Activated CD8-positive, alpha-beta memory T cell treated with anti-CD3 and anti-CD28 coated beads for 1 hour (primary cell): ENCODE data around the gene SHISA6.

Experiments used
- DNase-seq, 2 donors: peaks; one replicate each; pipeline ENCODE4 v3.0.0-alpha.2; 2020; ENCODE audit warnings: low read depth in 1 of 2; ENCODE audit errors: extremely low read depth in 1 of 2

Gene SHISA6

DNA sequence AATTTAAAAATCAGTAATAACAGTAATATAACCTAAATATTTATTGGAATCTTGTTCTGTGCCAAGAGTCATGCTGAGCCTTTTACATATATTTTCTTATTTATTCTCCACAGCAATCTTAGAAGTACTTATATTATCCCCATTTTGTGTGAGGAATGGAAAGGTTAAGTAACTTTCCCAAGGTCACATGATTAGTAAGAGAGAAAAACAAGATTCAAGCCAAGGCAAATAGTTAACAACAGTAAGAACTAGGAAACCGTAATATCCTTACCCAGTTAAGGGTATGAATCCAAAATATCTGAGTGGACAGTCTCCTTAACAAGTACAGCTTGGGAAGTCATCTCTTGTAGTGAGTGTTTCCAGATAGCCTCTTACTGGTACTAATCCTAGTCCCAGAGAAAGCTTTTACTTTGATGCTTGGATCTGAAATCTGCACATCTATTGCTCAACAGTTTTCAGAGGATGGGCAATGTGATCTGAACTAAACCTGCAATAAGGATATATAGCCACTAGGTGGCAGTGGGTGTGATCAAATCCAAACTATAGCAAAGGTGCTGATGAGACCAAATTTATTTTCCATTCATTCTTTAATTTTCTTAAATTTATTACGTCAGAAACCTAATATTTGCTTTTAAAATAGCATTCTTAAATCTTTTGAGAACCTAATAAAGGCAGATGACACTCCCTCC, 23.3 kb downstream of the SHISA6 start:
- DNase-seq: no peak

DNA sequence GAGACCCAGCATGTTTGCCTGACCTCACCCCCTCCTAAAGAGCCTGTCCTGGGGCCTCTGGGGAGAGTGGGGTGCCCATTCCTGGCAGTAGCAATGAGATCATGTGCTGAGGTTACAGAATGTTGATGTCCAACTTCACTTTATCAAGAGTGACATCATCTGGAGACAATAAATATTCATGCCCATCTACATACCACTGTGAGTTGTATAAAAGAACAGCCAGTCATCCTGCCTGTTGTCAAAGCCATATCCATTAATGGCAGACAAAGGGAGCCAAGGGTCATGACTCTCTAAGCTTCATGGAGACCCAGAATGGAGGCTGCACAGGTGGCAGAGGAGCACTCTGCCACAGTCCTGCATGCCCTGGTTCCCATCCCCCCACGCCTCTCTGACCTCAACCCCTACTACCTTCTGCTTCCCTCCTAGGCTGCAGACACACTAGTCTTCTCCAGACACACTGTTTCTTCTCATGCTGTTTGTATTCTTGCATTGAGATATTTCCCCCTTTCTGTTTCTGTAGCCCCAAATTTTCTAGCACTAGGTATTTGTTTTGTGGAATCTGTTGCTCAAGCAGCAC, 27.1 kb downstream of the SHISA6 start:
- DNase-seq: no peak

DNA sequence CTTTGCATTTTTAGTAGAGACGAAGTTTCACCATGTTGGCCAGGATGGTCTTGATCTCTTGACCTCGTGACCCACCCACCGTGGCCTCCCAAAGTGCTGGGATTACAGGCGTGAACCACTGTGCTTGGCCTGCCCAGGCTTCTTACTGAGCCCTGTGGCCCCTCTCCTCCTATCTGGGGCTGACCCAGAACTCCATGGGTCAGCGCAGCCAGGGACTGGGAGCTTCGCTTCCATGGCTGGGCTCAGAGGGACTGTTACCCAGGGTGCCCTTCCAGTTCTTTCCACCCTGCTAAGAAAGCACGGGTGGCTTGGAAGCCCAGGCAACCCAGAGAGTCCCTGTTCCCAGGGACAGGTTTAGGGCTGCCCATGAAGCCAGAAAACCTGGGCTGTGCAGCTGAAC, 28.2 kb downstream of the SHISA6 start:
- DNase-seq: no peak

- no peak for DNase-seq
Measured at GRCh38 chr17:11272191-11272590, 31.2 kb downstream of the SHISA6 start.

DNA sequence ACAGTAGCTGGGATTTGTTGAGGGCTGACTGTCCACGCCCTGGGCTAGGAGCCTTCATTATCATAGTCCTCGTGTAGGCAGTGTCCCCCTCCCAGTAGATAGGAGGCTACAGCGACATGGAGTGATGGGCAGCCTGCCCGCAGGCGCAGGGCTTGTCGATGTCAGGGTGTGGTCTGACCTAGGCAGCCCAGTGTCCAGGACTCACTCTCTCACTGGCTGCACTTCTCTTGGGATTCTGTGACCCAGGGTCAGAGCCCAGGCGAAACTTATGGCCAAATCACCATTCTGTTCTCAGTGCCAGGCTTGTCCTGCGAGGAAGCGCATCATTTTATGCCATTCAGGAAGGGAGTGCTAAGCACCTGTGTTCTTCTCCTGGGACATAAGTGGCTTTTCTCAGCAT, 32.6 kb downstream of the SHISA6 start:
- no peak for DNase-seq

GRCh38 chr17:11274106-11274505, 33.1 kb downstream of the SHISA6 start:
- DNase-seq: no peak

DNA sequence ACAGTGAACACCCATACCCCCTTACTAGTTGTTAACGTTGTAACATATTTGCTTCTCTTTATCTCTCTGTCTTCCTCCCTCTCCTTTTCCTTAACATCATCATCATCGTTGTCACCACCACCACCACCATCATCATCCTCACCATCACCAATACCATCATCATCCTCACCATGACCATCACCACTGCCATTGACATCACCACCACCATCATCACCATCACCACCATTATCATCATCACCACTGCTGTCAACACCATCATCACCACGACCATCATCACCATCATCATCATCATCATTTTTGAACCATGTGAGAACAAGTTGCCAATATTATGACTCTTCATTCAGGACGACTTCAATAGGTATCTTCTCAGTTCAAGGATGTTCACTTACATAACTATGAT, 35.5 kb downstream of the SHISA6 start:
- DNase-seq: no peak

GRCh38 chr17:11278186-11278991, 37.4 kb downstream of the SHISA6 start:
- DNase-seq: no peak

GRCh38 chr17:11278992-11279270, 37.9 kb downstream of the SHISA6 start:
- DNase-seq: no peak

DNA sequence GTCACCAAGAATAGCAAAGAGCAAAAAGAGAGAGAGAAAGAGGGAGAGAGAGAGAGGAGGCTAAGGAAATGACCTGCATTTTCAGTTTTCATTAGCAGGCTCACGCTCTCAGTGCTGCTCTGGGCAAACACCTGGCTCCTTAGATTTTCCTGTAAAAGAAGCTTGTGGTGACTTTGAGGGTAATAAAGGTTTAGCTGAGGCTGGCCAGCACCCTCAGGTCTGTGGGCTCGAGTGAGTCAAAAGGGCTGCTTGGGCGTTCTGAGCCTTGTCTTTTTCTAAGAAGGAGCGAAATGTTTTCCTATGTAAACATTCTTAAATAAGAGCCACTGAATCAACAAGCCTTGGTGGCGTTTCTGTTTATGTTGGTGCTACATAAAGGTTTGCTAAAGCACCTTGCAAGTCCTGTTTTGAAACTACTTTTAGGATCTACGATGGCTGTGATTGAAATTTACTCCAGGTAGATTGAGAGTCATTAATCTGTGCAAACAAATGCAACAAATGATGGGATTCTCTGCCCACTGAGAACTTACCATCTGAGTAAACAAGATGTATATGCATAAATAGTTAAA, 38.8 kb downstream of the SHISA6 start:
- DNase-seq: no peak

DNA sequence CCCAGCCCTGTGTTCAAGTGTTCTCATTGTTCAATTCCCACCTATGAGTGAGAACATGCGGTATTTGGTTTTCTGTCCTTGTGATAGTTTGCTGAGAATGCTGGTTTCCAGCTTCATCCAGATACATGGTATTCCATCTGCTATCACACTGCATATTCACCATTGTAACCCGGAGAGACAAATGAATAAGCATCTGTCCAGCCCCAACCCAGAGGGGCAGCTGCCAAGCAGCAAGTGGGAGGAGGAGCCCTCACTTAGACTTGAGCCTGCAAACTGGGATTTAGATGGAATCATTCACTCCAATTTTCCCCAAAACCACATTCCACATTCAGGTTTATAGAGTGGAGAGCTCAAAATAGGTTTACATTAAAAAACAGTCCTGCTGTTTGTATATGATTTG, 41.6 kb downstream of the SHISA6 start:
- DNase-seq: no peak

- DNase-seq: no peak
Measured at GRCh38 chr17:11284811-11285210, 43.8 kb downstream of the SHISA6 start.

DNA sequence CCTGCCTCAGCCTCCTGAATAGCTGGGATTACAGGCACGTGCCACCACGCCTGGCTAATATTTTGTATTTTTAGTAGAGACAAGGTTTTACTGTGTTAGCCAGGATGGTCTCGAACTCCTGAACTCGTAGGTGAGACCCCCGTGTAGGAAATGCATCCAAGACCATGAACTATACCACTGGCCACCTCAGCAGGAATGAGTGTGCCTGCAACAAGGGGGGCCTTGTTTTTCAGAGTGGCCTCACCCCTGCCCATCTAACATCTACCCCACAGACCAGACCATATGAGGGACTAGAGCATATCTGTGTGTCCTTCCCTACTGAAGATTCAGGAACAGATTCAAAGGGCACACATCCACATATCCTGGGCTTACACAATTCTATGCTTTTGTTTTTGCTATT, 44.9 kb downstream of the SHISA6 start:
- no peak for DNase-seq

DNA sequence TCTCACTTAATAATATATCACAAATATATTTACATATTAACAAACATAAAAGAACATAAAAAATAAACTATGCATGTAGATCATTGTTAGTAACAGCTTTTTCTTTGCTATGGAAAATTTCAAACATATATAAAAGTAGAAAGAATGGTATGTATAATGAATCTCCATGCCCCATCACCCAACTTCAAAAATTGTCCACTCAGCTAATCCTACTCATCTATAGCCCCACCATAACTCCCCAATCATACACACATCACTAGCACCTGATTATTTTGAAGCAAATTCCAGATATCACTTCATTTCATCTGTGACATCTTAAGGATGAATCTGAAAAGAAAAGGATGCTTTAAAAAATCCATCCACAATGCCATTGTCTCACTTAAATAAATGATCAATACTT, 46.8 kb downstream of the SHISA6 start:
- DNase-seq: no peak

DNA sequence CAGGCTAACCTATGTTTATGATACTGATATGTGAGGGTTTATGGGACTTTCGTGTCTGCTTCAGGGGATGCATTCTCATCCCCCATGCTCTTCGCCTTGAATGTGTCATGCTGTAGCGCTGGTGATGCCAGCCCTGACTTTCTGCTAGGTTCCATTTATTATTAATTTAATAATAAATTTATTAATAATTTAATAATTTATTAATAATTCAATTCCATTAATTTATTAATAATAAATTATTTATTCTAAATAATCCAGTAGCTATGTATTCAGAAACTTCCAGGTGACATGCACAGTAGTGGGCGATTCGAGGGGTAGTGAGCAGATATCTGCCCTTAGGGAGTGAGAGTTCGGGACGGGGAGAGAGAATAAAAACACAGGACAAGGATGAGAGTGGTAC, 49.8 kb downstream of the SHISA6 start:
- DNase-seq: no peak

DNA sequence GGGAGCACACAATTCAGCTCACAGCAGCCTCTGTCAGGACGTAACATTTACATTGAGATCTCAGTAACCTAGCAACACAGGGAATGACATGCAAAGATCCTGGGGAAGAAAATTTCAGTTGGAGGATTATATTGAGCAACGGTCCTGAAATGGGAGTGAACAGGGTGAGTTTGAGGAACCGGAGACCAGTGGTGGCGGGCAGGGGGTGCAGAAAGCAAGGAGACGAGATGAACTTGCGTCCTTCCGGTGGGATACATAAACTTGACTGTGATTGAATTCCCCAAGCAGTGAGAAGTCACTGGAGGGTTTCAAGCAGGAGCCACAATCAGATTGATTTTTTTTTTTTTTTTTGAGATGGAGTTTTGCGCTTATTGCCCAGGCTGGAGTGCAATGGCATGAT, 51.5 kb downstream of the SHISA6 start:
- DNase-seq: no peak

DNA sequence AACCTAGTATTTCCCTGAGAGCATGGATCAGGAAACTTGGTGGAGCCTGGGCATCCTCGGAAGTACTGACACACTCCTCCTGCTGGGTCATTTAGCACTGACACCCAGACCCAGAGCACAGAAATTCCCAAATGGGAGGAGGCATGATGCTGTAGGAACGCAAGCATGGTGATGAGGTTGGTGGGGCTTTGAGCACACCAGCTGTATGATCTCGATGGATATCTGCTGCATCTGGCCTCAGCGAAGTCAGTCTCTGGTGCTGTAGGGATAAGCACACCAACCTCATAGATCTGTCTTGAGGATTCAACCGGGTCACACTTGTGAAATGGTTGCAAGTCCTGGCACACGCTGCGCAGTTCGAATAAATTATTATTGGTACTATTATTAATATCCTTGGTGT, 52.5 kb downstream of the SHISA6 start:
- no peak for DNase-seq

- no peak for DNase-seq
Measured at GRCh38 chr17:11294826-11295225, 53.8 kb downstream of the SHISA6 start.

DNA sequence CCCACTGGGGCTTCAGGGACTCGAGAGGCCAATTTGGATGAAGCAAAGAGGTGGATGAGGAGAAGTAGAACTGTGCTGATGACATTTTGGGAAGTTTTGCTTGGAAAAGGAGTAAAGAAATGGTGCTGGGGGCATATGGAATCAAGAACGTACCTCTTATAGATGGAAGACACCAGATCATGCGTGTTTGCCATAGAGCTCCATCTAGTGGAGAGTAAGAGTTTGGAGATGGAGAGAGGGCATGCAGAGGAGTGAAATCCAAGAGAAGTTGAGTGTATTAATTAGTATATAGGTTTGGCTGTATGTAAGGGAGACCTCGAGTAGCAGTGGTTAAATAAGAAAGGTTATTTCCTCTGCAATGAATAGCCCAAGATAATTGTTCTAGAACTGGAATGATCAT, 56.0 kb downstream of the SHISA6 start:
- no peak for DNase-seq

DNA sequence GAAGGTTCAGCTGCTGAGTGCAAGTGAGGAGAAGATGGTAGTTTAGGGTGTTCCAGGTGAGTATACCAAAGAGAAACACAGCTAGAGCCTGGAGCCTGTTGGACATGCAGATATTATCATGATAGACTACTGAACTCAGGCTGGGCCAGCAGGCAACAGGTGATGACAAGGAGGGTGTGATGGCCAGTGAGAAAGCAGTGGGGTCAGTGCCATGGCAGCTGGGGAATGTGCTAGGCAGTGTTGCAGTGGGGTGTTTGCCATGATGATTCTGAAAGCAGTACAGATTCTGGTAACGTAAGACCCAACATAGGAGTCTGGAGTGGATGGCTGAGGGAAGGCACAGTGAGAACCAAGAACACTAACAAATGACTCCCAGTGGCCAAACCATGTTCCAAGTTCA, 57.4 kb downstream of the SHISA6 start:
- no peak for DNase-seq

- no peak for DNase-seq
Measured at GRCh38 chr17:11300201-11300600, 59.2 kb downstream of the SHISA6 start.

DNA sequence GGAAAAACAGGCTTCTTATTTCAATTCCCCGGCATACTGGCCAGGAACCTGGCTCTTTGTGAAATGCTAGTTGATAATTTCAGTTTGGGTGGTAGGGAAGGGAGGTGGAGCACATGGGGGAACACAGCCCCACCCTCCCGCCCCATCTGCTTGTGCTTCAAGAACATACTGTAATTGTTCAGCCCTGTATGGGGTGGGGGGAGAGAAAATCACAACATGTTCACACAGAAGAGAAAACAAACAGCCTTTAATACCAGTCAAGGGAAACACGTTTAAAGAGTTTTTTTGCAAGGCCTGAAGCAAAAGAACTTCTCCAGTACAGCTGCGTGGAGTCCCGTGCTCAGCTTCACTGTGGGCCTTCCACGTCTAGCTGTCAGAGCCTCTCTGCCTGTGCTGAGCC, 59.7 kb downstream of the SHISA6 start:
- DNase-seq: no peak
